TTC549 (cell line): Measurements from ENCODE around the gene FCAR.
"Not testable (repeated sequence)": the region's sequence is repeated elsewhere in the genome, so short reads cannot be mapped to it uniquely, and the experiment has no call there.

Source experiments
- FAIRE-seq: peaks from 2 replicates; lab custom pipeline; 2012; peaks lifted over from hg19 to GRCh38; lab: Jason Lieb, UNC

The FCAR gene

GRCh38 chr19:54896036-54896435, 22.0 kb downstream of the FCAR start:
- FAIRE-seq = no peak

DNA sequence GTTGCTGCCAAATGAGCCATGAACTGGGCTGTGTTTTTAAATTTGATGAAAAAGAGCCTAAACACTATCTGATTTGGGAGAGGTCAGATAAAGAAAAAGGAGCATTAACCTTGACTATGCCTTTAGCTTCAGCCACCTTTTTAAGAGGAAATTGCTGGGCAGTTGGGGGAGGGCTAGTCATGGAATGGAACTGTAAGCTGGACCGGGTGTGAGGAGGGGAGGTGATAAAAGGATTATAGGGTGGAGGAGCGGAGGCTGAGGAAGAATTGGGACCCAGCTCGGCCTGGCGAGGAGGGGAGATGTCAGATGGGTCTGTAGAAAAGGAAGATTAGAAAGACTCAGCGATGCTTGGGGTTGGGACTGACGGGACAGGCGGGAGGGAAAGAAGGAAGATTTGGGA, 24.6 kb downstream of the FCAR start:
- not testable (repeated sequence) for FAIRE-seq

- not testable (repeated sequence) for FAIRE-seq
Measured at GRCh38 chr19:54899646-54900045, 25.6 kb downstream of the FCAR start.

DNA sequence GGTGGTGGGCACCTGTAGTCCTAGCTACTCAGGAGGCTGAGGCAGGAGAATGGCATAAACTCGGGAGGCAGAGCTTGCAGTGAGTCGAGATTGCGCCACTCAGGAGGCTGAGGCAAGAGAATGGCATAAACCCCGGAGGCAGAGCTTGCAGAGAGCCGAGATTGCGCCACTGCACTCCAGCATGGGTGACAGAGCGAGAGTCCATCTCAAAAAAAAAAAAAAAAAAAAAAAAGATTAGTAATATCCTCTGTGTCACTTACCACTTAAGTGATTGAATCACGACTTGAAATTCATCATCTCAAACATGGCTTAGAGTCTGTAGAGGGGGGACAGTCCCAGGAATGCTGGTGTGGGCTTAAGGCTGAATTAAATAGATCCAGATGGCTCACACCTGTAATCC, 27.1 kb downstream of the FCAR start:
- not testable (repeated sequence) for FAIRE-seq

DNA sequence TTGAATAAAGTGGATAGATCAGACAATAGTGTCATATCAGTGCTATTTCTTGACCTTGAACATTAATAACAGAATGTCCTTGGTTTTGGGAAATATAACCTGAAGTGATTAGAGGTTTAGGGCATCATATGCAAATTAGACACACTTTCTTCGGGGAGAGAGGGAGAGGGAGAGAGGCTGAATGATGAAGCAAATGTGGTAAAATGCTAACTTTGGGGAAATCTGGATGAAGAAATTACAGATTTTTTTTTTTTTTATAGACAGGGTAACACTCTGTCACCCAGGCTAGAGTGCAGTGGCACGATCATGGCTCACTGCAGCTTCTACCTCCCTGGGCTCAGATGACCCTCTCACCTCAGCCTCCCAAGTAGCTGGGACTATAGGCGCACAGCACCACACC, 28.0 kb downstream of the FCAR start:
- no peak for FAIRE-seq

DNA sequence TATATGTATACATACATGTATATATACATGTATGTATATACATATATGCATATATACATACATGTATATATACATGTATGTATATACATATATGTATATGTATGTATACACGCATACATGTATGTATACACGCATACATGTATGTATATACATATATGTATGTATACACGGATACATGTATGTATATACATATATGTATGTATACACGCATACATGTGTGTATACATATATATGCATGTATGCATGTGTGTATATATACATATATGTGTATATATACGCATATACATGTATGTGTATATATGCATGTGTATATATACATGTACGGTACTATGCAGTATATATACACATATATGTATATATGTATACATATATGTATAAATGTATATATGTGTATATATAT, 29.3 kb downstream of the FCAR start:
- FAIRE-seq = no peak

DNA sequence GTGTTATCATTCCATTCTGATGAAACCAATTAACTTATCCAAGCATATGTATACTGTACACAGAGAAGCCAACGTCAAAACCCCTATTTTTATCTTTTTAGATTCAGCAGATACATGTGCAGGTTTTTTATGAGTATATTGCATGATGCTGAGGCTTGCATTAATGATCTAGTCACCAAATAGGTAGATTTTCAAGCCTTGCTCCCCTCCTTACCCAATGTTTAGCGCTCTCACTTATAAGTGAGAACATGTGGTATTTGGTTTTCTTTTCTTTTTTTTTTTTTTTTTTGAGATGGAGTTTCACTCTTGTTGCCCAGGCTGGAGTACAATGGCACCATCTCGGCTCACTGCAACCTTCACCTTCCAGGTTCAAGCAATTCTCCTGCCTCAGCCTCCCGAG, 30.2 kb downstream of the FCAR start:
- not testable (repeated sequence) for FAIRE-seq

- FAIRE-seq = no peak
Measured at GRCh38 chr19:54905421-54905802, 31.4 kb downstream of the FCAR start.

DNA sequence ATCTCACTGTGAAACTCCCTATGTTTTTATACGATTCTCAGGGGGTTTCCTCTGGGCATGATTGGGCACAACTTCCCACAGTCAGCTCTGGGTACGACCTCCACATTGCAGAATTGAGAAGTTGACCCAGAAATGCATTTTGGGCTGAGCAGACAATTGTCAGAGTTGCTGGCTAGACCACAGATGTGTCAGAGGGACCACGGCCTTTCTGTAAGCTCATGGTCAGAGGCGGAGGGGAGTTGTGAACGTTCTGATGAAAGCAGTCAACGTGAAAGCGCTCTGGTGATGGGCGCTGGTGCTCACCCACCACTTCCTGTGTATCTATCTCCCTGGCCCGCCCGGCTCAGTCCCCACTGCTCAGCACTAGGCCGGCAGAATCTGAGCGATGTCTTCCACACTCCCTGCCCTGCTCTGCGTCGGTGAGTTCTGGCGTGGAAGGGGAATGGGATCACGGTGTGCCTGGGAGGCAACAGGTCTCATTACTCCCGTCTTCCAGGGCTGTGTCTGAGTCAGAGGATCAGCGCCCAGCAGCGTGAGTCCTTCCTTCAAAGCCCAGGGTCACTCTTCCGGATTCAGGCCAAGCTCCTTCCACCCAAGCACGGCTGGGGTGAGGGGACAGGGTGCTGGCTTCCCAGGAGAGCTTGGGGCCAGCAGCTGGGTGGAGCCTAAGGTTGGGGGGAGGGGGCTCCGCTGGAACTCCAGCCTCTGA, 31.9 kb downstream of the FCAR start, which contains the start of gene NCR1:
Gene NCR1, plus strand, starts transcription at position 346 of the 709 bp plus-strand sequence. Its CDS starts 40 bp downstream, at position 386.
- FAIRE-seq = no peak

DNA sequence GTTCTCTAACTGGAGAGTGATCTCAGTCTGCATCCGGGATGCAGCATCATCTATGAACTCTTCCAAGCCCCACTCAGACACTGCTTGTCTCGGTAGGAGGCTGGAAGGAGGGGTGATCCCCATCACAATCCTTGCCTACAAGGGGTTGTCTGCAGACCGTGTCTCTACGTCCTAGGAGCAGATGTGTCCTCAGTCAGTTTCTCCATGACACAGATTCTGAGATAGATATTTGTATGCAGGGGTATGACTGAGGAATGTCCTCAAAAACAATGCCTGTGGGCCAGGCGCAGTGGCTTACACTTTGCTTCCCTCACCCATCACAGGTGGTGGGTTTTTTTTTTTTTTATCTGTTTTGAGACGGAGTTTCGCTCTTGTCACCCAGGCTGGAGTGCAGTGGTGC, 32.8 kb downstream of the FCAR start:
- no peak for FAIRE-seq

- FAIRE-seq = not testable (repeated sequence)
Measured at GRCh38 chr19:54907899-54908298, 33.9 kb downstream of the FCAR start.

- no peak for FAIRE-seq
Measured at GRCh38 chr19:54916822-54917221, 42.8 kb downstream of the FCAR start.

DNA sequence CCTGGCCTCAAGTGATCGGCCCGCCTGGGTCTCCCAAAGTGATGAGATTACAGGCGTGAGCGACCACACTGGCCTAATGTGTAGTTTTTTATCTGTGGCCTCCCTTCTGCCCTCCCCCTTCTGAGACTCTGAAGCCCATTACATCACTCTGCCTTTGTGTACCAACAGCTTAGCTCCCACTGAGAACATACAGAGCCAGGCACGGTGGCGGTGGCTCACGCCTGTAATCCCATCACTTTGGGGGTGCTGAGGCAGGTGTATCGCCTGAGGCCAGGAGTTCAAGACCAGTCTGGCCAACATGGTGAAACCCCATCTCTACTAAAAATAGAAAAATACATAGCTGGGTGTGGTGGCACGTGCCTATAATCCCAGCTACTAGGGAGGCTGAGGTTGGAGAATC, 44.5 kb downstream of the FCAR start:
- FAIRE-seq = no peak

GRCh38 chr19:54919646-54920563, 45.9 kb downstream of the FCAR start:
- FAIRE-seq = not testable (repeated sequence)

GRCh38 chr19:54921082-54921481, 47.0 kb downstream of the FCAR start:
- no peak for FAIRE-seq

GRCh38 chr19:54923276-54923675, 49.2 kb downstream of the FCAR start:
- FAIRE-seq = no peak

DNA sequence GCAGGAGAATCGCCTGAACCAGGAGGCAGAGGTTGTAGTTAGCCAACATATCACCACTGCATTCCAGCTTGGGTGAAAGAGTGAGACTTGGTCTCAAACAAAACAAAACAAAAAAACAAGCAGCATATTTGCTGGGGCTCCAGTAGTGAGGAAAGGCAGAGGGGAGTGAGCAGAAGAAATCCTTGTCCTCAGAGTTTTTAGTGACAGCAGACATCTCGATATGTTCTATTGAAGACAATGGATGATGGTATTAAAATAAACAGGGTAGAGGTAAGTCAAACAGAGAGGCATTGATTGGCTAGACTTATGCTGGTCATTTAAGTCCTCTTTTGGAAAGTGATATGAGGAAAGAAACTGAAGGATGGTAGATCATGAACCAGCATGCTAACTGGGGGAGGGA, 54.3 kb downstream of the FCAR start:
- FAIRE-seq = no peak

GRCh38 chr19:54937926-54938325, 63.9 kb downstream of the FCAR start:
- FAIRE-seq = no peak

GRCh38 chr19:54938906-54939305, 64.9 kb downstream of the FCAR start:
- FAIRE-seq = no peak

DNA sequence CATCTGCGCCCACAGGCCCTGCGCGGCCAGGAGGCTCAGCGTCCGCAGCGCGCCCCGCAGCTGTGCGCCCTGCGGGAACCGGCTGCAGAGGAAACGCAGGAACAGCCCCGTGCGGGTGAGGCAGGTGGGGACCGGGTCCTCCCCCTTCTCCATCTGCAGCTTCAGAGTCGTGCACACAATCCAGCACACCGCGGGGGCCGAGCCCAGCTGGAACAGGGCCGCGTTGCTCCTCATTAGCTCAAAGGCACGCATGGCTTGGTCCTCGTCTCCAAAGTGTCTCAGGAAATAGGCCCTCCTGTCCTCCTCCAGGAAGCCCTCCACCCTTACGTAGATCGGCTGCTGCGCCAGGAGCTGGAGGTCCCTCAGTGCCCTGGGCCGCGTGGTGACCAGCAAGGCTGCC, 65.5 kb downstream of the FCAR start:
- FAIRE-seq = not testable (repeated sequence)
